ENCODE results near the gene PTBP3.

DNA sequence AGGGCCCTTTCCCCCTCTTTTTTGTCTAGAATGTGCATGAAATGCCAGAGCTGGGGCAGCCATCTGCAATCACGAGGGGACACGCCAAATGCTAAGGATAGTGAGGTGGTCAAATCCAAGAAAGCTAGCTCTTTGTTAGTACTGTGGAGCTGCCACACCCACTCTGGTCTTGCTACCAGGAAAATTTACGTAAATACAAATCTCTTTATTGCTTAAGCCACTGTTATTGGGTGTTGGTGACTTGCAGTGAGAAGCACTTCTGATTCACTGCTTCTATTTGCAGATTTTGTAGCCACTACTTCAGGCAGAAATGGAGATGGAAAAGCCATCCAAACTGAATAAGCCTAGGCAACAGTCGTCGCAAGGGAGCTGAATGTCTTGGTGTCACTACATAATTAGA lies 132.7 kb downstream of the PTBP3 start:
- TF ChIP-seq POLR2A (IDR thresholded peaks at IDR 0.05; ENCODE audit: low read length) (no peak), GATA1 (IDR thresholded peaks at IDR 0.05; ENCODE audit: low read depth, low read length) (no peak)

Measured in erythroblast (primary cell).